HG02885 (cell line): ENCODE results near the gene ABCB11.
A peak's percentile ranks its signal among the peaks of the same experiment; 100 is the strongest.
"Not testable (repeated sequence)": the region's sequence is repeated elsewhere in the genome, so short reads cannot be mapped to it uniquely, and the experiment has no call there.

Source experiments
- ATAC-seq: cut with Tn5 transposase; IDR thresholded peaks from one replicate; pipeline ENCODE4 v1.9.1; 2021; ENCODE audit warnings: mild to moderate bottlenecking; ENCODE audit not compliant: unreplicated experiment, poor library complexity

Gene ABCB11

DNA sequence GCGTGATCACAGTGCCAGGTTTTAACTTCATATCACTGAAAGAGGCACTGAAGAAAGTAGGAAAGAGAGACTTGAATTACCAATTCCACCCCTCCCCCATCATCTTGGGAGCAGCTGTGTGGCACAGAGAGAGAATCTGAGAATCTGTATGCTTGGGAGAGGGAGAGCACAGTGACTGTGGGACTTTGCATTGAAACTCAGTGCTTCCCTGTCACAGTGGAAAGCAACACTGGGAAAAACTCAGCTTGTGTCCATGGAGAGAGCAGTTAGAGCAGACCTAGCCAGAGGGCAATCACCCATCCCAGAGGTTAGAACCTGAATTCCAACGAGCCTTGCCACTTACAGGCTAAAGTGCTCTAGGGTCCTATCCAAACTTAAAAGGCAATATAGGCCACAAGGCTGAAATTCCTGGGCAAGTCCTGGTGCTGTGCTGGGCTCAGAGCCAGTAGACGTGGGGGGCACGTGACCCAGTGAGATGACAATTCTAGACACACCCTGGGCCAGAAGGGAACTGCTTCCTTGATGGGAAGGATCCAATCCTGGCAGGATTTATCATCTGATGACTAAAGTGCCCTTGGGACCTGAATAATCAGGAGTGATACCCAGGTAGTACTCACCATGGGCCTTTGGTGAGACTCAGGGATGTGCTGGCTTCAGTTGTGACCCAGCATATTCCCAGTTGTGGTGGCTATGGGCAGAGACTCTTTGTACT, 15.5 kb upstream of the ABCB11 start:
- ATAC-seq: no peak

DNA sequence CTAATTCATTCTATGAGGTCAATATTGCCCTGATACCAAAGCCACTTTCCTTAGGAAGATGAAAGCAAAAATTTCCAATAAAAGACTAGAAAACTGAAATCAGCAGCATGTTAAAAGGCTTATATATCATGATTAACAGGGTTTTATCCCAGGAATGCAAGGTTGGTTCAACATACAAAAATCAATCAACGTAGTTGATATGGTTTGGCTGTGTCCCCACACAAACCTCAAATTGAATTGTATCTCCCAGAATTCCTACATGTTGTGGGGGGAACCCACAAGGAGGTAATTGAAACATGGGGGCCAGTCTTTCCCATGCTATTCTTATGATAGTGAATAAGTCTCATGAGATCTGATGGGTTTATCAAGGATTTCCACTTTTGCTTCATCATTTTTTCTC, 11.7 kb upstream of the ABCB11 start:
- ATAC-seq: no peak

DNA sequence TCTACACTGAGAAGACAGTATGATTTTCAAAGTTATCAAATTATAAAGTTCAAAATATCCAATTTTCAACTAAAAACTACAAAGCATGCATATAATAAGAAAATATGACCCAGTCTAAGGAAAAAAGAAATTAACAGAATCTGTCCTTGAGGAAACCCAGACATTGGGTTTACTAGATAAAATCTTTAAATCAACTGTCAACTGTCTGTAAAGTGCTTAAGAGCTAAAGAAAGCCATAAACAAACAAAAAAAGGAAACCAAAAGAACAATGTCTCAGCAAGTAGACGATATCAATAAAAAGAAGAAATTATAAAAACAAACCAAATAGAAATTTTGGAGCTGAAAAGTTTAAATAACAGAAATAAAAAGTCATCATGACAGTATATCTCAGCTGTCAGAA, 10.5 kb upstream of the ABCB11 start:
- no peak for ATAC-seq

DNA sequence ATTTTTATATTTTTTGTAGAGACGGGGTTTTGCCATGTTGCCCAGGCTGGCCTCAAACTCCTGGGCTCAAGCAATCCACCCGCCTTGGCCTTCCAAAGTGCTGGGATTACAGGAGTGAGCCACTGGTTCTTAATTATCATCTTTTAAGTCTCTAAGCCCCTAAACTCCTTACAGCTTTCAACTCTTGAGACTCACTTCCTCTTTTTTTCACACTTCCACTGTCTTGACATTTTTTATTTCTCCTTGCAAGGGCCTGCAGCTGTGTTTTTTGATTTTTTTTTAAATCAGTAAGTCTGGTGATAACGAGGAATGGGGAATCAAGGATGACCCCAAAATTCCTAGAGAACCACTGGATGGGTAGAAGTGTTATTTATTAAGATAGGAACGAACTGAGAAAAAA, 8.6 kb upstream of the ABCB11 start:
- peak; percentile 27 for ATAC-seq

DNA sequence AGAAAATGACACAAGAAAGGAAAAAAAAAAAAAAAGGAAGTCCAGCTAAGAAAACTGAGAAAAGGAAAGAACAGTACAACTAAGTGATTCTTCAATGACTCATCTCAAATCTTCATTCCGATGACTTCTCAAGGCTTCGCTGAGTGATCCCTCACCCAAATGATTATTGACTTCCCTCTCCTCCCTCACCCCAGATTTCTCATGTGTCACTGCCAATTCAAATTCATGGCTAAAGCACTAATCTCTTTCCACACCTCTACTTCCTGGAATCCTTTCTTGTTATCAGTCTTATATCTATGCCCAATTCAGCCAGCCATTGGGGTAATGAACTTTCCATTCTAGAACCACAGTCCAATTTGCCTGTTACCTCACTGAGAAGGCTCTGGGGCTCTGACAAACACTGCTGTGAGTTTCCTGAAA, 7.2 kb upstream of the ABCB11 start:
- peak; percentile 68 for ATAC-seq

DNA sequence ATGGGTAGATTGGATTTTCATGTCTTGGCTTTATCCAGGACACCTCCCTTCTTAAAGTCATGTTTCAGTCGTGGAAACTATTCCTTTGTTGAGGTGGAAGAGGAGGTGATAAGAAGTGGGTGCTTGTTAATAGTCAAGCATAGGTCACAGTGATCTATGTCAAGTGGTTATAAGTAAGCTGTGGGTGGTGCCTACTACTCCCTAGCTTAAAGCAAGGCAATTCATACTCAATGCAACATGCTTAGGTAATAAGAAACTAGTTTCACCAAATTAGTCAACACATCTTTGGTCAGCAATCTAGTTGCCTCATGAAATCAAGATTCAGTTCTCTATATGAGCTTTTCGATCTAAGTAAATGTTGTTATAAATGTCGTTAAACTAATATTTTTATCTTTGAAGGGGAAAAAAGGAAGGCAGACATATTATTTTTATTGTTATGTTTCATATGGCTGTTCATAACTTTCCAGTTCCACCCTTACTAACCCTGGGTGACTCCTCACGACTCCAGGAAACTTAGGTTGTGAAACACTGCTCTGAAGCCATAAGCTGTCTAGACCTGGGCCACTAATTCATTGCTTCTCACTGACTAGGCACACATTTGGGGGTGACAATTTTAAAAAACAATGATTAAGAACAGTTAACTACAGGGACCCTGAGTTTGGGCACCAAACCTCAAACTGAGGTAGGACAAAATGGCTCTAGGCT, 5.8 kb upstream of the ABCB11 start:
- peak; percentile 76 for ATAC-seq

DNA sequence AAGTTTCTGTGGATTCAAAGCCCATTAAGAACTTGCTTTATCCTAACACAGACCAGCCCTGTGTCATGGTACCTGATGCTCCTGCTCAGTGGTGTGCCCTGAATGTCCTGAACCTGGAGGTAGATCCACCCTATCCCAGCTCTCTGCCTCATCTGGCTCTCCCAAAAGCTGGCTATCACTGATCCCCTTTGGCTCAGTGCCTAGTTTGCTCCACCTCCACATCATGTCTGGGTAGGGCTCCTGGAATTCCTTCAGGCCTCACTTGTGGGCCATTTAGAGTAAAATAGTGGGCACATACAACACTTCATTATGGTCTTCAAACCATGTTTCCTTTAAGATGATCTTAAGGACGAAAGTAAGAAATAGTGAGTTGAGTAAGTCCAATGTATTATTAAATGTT, 4.8 kb upstream of the ABCB11 start:
- no peak for ATAC-seq

DNA sequence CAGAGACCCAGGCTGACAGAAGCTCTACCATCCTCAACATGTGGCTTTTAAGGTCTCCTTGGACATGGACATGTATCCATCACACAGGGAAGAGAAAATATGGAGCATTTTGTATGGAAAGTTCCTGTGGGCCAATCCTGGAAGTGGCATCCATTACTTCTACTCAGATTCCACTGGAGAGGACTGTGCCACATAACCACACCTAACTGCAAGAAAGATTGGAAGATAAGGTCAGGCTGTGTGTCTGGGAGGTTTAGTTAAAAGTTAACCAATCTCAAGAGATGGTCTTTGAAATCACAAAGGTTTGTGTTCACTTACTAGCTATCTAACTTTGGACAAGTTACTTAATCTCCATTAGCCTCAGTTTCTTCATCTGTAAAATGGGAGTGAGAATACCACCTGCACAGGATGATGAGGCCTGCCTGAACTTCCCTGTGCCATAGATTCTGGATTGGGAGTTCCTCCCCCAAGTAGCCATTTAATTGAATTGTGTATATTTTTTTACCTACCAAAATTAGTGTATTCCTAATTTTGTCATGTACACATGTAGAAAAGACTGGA, 3.9 kb upstream of the ABCB11 start:
- ATAC-seq: no peak

DNA sequence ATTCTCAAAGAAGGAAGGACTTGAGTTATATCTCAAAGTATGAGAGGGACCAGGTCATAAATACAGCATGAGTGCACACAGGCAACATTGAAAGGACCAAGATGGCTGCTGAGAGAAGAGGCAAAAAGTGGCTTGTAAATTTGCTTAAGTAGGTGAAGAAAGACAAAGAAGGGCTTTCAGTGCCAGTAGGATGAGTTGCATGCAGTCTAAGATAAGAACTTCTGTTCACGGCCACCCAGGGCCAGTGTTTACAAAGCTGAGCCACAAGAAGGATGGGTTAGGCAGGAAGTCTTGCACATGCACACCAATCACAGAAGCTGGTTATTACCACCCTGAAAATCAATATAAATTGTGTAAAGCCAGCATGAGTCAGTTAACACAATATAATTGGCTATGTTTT, 3.1 kb upstream of the ABCB11 start:
- no peak for ATAC-seq

DNA sequence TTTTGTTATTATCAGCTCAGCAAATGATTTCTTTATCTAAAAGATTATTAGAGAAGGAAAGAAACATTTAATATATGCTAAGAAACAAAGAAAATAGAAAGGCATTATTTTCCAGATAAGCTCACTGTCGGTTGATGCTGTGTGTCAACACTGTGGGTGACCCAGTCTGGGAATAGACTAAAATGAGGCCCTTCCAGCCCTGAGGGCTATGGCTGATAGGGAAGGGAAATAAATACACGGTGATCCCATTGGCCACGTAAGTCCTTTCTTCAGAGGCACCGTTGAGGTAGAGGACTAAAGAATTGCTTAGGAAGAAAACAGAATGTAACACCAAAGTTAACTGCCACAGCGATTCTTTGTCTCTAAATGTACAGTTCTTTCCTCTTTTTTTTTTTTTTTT, 1.8 kb downstream of the ABCB11 start:
- ATAC-seq: no peak

DNA sequence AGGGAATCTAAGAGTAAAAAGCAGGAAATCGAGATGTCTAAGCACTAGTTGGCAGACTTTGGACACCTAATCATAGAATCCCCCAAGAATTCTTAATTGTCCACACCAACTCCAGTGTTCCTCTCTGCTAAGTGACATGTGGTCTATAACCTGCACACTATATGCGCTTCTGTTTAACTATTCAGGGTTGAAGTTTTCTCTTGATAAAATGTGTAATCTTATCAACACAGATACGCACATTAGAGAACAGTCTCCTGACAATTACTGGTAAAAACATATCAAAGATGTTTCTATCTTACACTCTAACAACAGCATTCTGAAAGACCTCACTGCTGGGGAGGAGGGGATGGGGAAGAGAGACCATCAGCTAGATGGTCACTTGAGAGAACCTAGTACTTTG, 3.9 kb downstream of the ABCB11 start:
- no peak for ATAC-seq

DNA sequence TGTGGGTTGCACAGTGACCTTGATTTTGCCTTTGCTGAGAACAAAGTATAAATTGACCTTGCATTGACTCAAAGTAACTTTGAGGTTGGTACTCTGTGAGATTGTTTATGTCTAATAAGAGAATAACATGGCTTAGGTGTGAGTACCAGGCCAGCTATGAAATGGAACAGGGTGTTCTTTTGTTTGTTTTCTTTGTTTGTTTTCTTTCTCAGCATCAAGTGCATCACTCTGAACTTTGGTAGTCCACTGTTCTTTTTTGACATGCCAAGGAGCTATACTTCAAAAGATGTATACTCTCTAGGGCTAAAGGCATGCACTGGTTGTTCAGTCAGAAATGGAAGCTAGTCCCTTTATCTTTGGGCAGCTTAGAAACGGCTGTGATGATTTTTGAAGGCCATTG, 5.1 kb downstream of the ABCB11 start:
- no peak for ATAC-seq

DNA sequence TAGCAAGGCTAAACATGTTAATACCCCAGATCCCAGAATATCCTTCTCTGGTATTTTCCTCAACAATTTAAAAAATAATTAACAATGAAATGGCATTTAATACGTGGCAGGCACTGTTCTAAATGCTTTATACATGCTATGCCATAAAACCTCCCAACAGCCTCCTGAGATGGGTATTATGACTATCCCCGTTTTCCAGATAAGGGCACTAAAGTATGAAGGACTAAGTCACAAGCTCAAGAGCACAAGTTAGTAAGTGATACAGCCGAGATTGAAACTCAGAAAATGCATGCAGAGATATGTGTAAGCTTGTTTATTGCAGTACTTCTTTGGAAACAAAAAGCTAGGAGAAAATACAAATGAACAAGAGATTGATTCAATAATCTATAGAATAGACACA, 8.0 kb downstream of the ABCB11 start:
- ATAC-seq: no peak

DNA sequence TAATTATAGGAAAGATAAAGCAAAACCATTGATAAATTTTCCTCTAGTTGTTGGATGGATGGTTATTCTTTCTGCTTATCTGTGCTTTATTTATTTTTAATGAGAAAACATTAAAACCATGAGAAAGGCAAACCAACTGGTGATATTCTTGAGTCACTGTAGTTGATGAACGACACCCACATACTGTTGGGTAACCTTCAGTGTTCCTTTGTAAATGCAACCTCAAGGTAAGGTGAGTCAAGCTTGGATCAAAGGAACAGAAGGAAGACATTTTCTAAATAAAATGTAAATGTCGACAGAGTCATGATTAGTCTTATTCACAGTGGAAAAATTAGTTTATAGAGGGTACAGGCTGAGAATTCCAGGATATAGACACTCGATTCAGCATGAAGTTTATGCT, 12.7 kb downstream of the ABCB11 start:
- ATAC-seq: no peak

DNA sequence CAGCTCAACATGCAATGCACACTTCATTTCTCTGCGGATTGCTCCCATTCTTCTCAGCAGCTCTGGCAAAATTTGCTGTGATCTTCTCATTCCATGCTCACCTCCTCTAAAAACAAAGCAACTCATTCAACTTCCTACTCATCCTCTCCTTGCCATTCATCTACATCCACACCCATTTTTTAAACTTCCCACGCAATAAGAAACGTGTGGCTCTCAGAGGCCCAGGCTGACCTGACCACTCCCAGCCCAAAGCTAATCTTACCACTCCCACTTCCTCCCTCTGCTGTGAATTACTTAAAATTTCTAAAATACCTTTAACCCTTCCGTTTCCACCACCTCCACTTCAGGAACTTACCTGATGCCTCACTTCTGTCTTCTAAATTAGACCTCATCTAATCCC, 15.2 kb downstream of the ABCB11 start:
- no peak for ATAC-seq

DNA sequence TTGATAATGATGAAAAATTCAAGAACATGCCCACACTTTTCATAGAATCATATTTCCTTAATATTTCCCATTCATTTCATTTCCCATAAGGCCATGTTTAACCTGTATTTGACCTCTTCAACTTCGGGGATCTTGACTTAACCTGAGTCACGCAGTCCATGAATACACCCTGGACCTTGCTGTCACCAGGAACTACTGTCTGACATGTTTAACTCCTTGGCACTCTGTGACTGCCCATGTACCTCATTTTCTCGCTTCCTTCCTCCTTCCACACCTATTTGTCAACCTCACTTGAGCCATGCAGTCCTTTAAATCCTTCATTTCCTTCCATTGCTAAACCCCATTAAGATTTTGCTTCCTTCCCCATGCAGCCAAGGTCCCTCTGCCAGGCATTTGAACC, 16.3 kb downstream of the ABCB11 start:
- ATAC-seq: no peak

DNA sequence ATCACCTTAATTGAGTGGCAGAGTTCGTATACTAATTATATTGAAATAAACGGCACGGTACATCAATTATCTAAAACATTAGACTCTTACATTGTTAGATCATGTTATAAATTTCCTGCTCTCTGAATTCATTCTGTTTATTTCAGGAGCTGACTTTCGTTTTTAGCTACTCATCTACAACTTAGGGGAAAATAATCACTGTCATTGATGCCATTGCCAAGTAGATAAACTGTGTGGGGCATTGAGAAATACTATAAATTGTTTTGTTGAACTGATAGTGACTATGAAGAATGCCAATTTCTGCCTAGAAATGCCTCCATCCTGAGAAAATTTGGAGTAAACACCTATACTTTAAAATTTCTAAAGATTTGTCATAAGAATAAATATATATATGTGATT, 17.5 kb downstream of the ABCB11 start:
- no peak for ATAC-seq

DNA sequence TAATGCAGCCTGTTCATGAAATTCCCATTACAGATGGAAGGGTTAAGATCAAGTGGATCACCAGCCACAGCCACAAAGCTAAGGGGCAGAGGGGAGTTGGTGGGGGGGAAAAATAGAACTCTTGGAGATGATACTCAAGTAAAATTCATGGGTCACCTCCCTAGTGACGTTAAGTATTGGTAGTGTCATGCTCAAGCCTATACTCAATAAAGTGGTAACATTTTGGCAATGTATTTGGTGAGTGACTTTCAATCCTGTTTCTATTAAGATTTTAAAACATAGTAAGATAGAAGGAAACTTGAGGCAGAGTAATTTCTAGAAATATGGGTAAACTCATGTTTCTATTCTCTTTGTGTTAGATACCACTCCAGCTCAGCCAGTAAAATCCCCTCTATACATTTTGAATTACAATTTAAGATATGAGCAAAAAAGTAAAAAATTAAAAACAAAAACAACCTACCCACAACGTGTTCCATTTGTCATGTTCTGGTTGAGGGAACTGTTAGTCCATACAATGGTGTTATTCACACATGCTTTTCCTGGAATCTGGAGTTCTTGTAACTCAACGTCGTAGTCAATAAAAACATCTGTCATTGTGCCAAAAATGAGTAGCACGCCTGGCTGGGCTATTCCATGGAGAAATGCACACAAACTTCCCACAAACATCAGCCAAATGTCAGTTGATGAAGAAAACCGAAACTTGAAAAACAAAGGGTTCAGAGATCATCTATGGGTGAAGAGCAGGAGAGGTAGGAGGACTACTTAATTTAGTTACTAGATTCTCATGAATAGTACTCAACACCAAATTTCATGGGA, 18.1 kb downstream of the ABCB11 start:
- ATAC-seq: no peak

DNA sequence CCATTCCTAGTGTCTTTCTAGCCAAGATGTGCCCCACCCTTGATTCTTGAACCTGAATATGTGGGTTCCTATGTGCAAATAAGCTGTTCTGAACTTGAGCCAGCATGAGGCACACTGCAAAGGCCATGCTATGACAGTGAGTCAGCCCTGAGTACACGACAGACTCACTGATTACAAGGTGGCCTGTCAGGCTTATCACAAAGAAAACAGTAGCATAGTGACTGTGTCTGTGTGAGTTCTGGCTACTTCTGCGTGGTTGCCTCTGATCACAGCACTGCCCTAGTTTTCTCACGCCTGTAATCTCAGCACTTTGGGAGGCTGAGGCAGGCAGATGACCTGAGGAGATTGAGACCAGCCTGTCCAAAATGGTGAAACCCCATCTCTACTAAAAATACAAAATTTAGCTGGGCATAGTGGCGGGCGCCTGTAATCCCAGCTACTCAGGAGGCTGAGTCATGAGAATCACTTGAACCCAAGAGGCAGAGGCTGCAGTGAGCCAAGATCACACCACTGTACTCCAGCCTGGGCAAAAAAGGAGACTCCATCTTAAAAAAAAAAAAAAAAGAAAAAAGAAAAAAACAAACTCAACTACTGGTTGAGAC, 18.8 kb downstream of the ABCB11 start:
- not testable (repeated sequence) for ATAC-seq

DNA sequence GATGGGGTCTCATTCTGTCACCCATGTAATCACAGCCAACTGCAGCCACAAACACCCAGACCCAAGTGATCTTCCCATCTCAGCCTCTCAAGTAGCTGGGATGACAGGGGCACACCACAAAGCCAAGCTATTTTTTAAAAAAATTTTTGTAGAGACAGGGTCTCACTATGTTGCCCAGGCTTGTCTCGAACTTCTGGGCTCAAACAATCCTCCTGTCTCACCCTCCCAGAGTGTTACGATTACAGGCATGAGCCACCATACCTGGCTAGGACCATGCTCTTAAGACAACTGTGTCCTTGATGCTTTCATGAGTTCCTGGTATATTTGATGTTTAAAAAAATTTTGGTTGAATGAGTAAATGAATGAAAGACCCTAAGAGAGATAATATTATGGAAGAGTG, 19.4 kb downstream of the ABCB11 start:
- ATAC-seq: no peak
